GM12801 (cell line): Measurements from ENCODE around the gene RAPGEF2.

Experiments
- TF ChIP-seq, protein P1 (sequence below): IDR thresholded peaks from one replicate; pipeline ENCODE4 v1.5.1; 2011; ENCODE audit warnings: control low read depth; ENCODE audit not compliant: insufficient read length; ENCODE audit errors: extremely low read depth

Gene RAPGEF2

DNA sequence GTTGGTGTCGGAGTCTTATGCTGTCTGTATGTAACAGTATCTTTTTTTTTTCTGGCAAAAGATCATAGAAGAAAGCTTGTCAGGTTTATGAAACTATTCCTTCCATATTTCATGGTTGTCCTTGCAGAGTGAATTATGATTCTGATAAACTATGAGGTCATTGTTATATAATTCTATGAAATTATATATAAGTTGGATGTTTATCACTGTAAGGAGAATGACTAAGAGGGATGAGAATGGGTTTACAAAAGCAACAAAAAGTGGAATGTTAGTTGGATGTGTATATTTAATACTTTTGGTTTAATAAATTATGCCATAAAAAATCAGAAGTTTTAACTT lies 43.1 kb downstream of the RAPGEF2 start:
- TF ChIP-seq, protein P1, sequence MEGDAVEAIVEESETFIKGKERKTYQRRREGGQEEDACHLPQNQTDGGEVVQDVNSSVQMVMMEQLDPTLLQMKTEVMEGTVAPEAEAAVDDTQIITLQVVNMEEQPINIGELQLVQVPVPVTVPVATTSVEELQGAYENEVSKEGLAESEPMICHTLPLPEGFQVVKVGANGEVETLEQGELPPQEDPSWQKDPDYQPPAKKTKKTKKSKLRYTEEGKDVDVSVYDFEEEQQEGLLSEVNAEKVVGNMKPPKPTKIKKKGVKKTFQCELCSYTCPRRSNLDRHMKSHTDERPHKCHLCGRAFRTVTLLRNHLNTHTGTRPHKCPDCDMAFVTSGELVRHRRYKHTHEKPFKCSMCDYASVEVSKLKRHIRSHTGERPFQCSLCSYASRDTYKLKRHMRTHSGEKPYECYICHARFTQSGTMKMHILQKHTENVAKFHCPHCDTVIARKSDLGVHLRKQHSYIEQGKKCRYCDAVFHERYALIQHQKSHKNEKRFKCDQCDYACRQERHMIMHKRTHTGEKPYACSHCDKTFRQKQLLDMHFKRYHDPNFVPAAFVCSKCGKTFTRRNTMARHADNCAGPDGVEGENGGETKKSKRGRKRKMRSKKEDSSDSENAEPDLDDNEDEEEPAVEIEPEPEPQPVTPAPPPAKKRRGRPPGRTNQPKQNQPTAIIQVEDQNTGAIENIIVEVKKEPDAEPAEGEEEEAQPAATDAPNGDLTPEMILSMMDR, result no peak

- TF ChIP-seq, protein P1, result no peak
Measured at GRCh38 chr4:159146488-159146887, 43.6 kb downstream of the RAPGEF2 start.

- TF ChIP-seq, protein P1, result no peak
Measured at GRCh38 chr4:159148441-159148840, 45.6 kb downstream of the RAPGEF2 start.

- TF ChIP-seq, protein P1, result no peak
Measured at GRCh38 chr4:159149666-159150065, 46.8 kb downstream of the RAPGEF2 start.

DNA sequence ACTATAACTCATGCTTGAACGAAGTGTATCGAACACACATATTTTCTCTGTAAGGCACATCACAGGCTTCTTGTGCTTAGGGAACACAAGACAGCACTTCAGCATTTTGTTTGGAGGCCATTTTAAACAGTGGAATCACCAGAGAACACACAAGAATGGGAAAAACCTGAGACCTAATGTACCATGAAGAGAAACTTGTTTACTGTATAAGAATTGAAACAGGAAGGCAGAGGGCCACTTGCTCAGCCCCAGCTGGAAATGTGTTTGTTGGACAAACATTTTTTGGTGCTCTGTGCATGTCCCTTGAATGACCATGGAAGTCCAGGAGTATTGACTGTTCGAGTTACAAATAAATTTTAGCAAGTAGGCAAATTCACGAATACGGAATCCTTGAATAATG lies 47.5 kb downstream of the RAPGEF2 start:
- TF ChIP-seq, protein P1, result no peak

DNA sequence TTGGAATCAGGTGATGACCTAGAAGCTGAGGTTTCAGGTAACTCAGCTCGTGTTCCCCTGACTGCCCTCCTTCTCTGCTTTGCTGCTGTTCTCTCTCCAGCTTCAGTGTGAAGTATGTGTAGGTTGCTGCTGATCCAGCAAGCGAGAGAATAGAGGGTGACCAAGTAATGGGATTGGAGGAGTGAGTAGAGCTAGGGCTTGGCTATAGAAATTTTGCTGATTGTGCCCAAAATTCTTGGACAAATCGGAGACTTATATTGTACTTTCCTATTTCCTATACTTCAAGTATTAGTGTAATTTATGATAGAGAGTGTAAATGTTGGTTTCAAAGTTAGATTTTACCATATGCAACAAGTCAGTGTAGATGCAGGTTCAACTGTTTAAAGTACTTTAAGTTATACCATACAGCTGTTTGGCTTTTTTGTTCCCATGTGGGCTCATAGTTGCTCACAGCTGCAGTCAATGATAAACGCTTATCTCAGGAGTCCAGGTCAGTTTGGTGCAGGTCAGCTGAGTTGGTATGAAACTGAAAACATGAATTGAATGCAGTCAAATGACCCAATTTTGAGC lies 48.0 kb downstream of the RAPGEF2 start:
- TF ChIP-seq, protein P1, result no peak

GRCh38 chr4:159151689-159152088 lies 48.8 kb downstream of the RAPGEF2 start:
- TF ChIP-seq, protein P1, result no peak
